PC-3 (cell line): ENCODE results near the gene TSFM. TPM values are rescaled to one million over a fixed set of nuclear protein-coding genes. Genes with fewer than 3 reads are reported as not detected.

Experiments
- ATAC-seq: fragments of 200-7000 bp; cut with Tn5 transposase; 2 replicates; pipeline ENCODE4 v1.9.1; 2020; ENCODE audit warnings: mild to moderate bottlenecking, moderate library complexity
- BruUV-seq: library from RNA; stranded (reverse); fragments of 400-500 nt; replicated peaks from 2 replicates; lab custom pipeline; 2021; lab: Mats Ljungman, UMichigan
- CTCF ChIA-PET: fragments of 300-600 bp; sonication (Branson Sonifier 250); formaldehyde crosslinking; loops from one replicate; lab custom pipeline; 2022; ENCODE audit warnings: antibody characterized with exemption; lab: Charles Lee
- POLR2A ChIA-PET: fragments of 300-600 bp; sonication (Branson Sonifier 250); formaldehyde crosslinking; loops from one replicate; lab custom pipeline; 2022; ENCODE audit warnings: antibody characterized with exemption; ENCODE audit not compliant: unreplicated experiment; lab: Charles Lee
- DNase-seq: peaks from one replicate; pipeline ENCODE4 v3.0.0-alpha.2; 2015
- H2AFZ ChIP-seq: fragments of 300-600 bp; sonication (generic); 2 replicates; pipeline ENCODE4 v1.6.0; 2016; ENCODE audit warnings: antibody characterized with exemption, low read length
- H3F3A ChIP-seq: fragments of 300-600 bp; sonication (generic); one replicate; pipeline ENCODE4 v1.6.0; 2017; ENCODE audit warnings: antibody characterized with exemption, low read length, control low read depth, mild to moderate bottlenecking; ENCODE audit not compliant: unreplicated experiment
- H3K27ac ChIP-seq: fragments of 300-600 bp; sonication (generic); 2 replicates; pipeline ENCODE4 v1.5.1; 2016; ENCODE audit warnings: mild to moderate bottlenecking, low read length
- H3K27me3 ChIP-seq: fragments of 300-600 bp; sonication (generic); 2 replicates; pipeline ENCODE4 v1.6.1; 2016; ENCODE audit warnings: low read length, mixed read lengths
- H3K36me3 ChIP-seq: fragments of 300-600 bp; sonication (generic); 2 replicates; pipeline ENCODE4 v1.6.1; 2016; ENCODE audit warnings: low read depth, mixed run types, low read length, mixed read lengths
- H3K4me1 ChIP-seq: fragments of 300-600 bp; sonication (generic); 2 replicates; pipeline ENCODE4 v1.5.1; 2016; ENCODE audit warnings: low read length; ENCODE audit not compliant: insufficient read depth
- H3K4me2 ChIP-seq: fragments of 300-600 bp; sonication (generic); 2 replicates; pipeline ENCODE4 v1.6.0; 2016; ENCODE audit warnings: low read length
- H3K4me3 ChIP-seq: fragments of 300-600 bp; sonication (generic); 2 replicates; pipeline ENCODE4 v1.5.1; 2016; ENCODE audit warnings: mild to moderate bottlenecking, low read length, mixed read lengths
- H3K79me2 ChIP-seq: fragments of 300-600 bp; sonication (generic); 2 replicates; pipeline ENCODE4 v1.6.1; 2017; ENCODE audit warnings: low read length, mixed read lengths
- H3K9ac ChIP-seq: fragments of 300-600 bp; sonication (generic); 2 replicates; pipeline ENCODE4 v1.6.0; 2016; ENCODE audit warnings: mild to moderate bottlenecking, low read length
- H3K9me2 ChIP-seq: fragments of 300-600 bp; sonication (generic); replicated peaks from 2 replicates; pipeline ENCODE4 v1.6.1; 2016; ENCODE audit warnings: mixed run types, low read length, mixed read lengths
- H3K9me3 ChIP-seq: fragments of 300-600 bp; sonication (generic); 2 replicates; pipeline ENCODE4 v1.6.1; 2016; ENCODE audit warnings: low read length, mixed read lengths
- H4K20me1 ChIP-seq: fragments of 300-600 bp; sonication (generic); 2 replicates; pipeline ENCODE4 v1.6.1; 2016; ENCODE audit warnings: low read length, mixed read lengths
- CTCF ChIP-seq: fragments of 300-600 bp; sonication (generic); conservative IDR thresholded peaks from 2 replicates; pipeline ENCODE4 v1.5.1; 2017; ENCODE audit warnings: antibody characterized with exemption, low read depth, mild to moderate bottlenecking, low read length
- EZH2 ChIP-seq: fragments of 300-600 bp; sonication (generic); IDR thresholded peaks from one replicate; pipeline ENCODE4 v1.6.1; 2017; ENCODE audit warnings: antibody characterized with exemption, mild to moderate bottlenecking, low read length; ENCODE audit not compliant: unreplicated experiment
- EZH2phosphoT487 ChIP-seq: fragments of 300-600 bp; sonication (generic); IDR thresholded peaks from 2 replicates; pipeline ENCODE4 v1.6.1; 2018; ENCODE audit warnings: mild to moderate bottlenecking, antibody characterized with exemption, low read length, borderline replicate concordance
- intact Hi-C: fragments of 100-400 bp; cut with micrococcal nuclease; formaldehyde crosslinking; loops from 2 replicates; pipeline ENCODE4 v1.9.0; 2023
- total RNA-seq: library from RNA; depleted of rRNA; stranded (reverse); fragments of >200 nt; gene quantifications from 2 replicates; pipeline ENCODE4 v1.2.3, GENCODE V29; 2014

Gene TSFM
- total RNA-seq, 1 experiment from 2014 or later, result 63.0 TPM

DNA sequence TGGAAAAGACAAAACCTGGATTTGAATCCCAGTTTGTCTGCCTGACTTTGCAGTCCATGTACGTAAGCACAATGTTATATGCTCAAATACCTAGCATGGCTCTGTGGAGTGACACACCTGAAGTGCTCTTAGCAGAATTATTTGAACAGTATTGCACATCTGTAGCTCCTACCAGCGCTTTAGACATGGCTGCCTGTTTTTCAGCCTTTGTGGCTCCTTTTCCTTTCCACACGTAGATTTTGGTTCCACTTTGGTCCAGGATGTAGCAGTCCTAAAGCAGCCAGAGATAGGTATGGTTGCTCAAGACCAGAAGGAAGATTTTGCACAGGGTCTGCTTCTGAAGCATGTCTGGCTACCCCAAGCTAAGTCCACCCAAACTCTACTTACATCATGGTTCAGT, 26.8 kb downstream of the TSFM start:
- Histone ChIP-seq H3F3A (no peaks in the 10 kb centered on the region), H3K36me3 (no peaks in the 10 kb centered on the region), H3K27ac (no peak overlapping the region), H4K20me1 (no peaks in the 10 kb centered on the region), H3K9me2 (no peaks in the 10 kb centered on the region), H3K4me3 (no peak overlapping the region), H3K79me2 (no peaks in the 10 kb centered on the region), H3K4me2 (no peak overlapping the region), H3K9ac (no peak overlapping the region), H2AFZ (no peak overlapping the region), H3K27me3 (no peaks in the 10 kb centered on the region), H3K4me1 (peaks cover 11% of the 10 kb centered on the region), H3K9me3 (no peaks in the 10 kb centered on the region)
- BruUV-seq, result no TSS peak
- CTCF ChIA-PET, result no interaction called here
- POLR2A ChIA-PET, result interaction anchor here (0.6 kb wide), 1 partner anchor 127 kb away, joined by 4 read pairs; no protein-coding TSS in a partner anchor
- intact Hi-C loops, result no loop called here
- DNase-seq, result no peak
- no peak for TF ChIP-seq EZH2phosphoT487
- TF ChIP-seq EZH2, result no peak
- TF ChIP-seq CTCF, result no peak
- ATAC-seq, result no peak

- Histone ChIP-seq H3K9ac (no peak overlapping the region), H3K4me2 (no peak overlapping the region)
These were observed 27.9 kb downstream of the TSFM start for GRCh38 chr12:57810450-57810849.

More at GRCh38 chr12:57810450-57810849, 27.9 kb downstream of the TSFM start:
- DNase-seq, result peak; percentile 88
- peak; percentile 80 for ATAC-seq
- H3K27ac ChIP-seq, result no peak overlapping the region
- H3F3A ChIP-seq, result no peaks in the 10 kb centered on the region
- no peaks in the 10 kb centered on the region for H4K20me1 ChIP-seq
- H3K79me2 ChIP-seq, result no peaks in the 10 kb centered on the region
- no peak overlapping the region for H2AFZ ChIP-seq
- BruUV-seq, result no TSS peak
- H3K36me3 ChIP-seq, result no peaks in the 10 kb centered on the region
- no peaks in the 10 kb centered on the region for H3K9me2 ChIP-seq
- intact Hi-C loops, result no loop called here
- no peaks in the 10 kb centered on the region for H3K9me3 ChIP-seq
- no peak for TF ChIP-seq EZH2phosphoT487
- TF ChIP-seq CTCF, result no peak
- no peak for TF ChIP-seq EZH2
- CTCF ChIA-PET, result no interaction called here
- H3K27me3 ChIP-seq, result no peaks in the 10 kb centered on the region
- no peak overlapping the region for H3K4me3 ChIP-seq
- H3K4me1 ChIP-seq, result peaks cover 11% of the 10 kb centered on the region
- POLR2A ChIA-PET, result no interaction called here
